ENCODE data around the gene MORN1.

MORN1 gene

GRCh38 chr1:2352897-2353550 lies 38.3 kb downstream of the MORN1 start:
- no peaks in the 10 kb centered on the region for H3K9me3 ChIP-seq (ENCODE audit: control insufficient read depth in 1 of 2, low read length in 2 of 2)
- H3K27ac ChIP-seq (ENCODE audit: low read depth, low read length): peak overlapping the region; percentile 3
- no peak overlapping the region for H3K4me3 ChIP-seq (ENCODE audit: low read depth in 1 of 2, low read length in 2 of 2)
- no peaks in the 10 kb centered on the region for H3K36me3 ChIP-seq (ENCODE audit: control insufficient read depth in 1 of 2, insufficient read depth in 2 of 2, low read length in 2 of 2)
- no peaks in the 10 kb centered on the region for H3K4me1 ChIP-seq (ENCODE audit: control insufficient read depth in 1 of 2, insufficient read depth in 2 of 2, low read length in 2 of 2)
- no peak overlapping the region for H3K9ac ChIP-seq (ENCODE audit: low read depth in 1 of 2, low read length in 2 of 2)
- H3K27me3 ChIP-seq (ENCODE audit: control insufficient read depth in 1 of 2, insufficient read depth in 2 of 2, low read length in 2 of 2): no peaks in the 10 kb centered on the region

GRCh38 chr1:2352341-2352896 lies 38.9 kb downstream of the MORN1 start:
- H3K27me3 ChIP-seq (ENCODE audit: control insufficient read depth in 1 of 2, insufficient read depth in 2 of 2, low read length in 2 of 2): no peaks in the 10 kb centered on the region
- H3K36me3 ChIP-seq (ENCODE audit: control insufficient read depth in 1 of 2, insufficient read depth in 2 of 2, low read length in 2 of 2): no peaks in the 10 kb centered on the region
- no peaks in the 10 kb centered on the region for H3K9me3 ChIP-seq (ENCODE audit: control insufficient read depth in 1 of 2, low read length in 2 of 2)
- H3K9ac ChIP-seq (ENCODE audit: low read depth in 1 of 2, low read length in 2 of 2): no peak overlapping the region
- H3K27ac ChIP-seq (ENCODE audit: low read depth, low read length): no peak overlapping the region
- no peaks in the 10 kb centered on the region for H3K4me1 ChIP-seq (ENCODE audit: control insufficient read depth in 1 of 2, insufficient read depth in 2 of 2, low read length in 2 of 2)
- no peak overlapping the region for H3K4me3 ChIP-seq (ENCODE audit: low read depth in 1 of 2, low read length in 2 of 2)

GRCh38 chr1:2351723-2352122 lies 39.6 kb downstream of the MORN1 start:
- Histone ChIP-seq H3K9me3 (ENCODE audit: control insufficient read depth in 1 of 2, low read length in 2 of 2) (no peaks in the 10 kb centered on the region), H3K27ac (ENCODE audit: low read depth, low read length) (no peak overlapping the region), H3K9ac (ENCODE audit: low read depth in 1 of 2, low read length in 2 of 2) (no peak overlapping the region), H3K4me1 (ENCODE audit: control insufficient read depth in 1 of 2, insufficient read depth in 2 of 2, low read length in 2 of 2) (no peaks in the 10 kb centered on the region), H3K27me3 (ENCODE audit: control insufficient read depth in 1 of 2, insufficient read depth in 2 of 2, low read length in 2 of 2) (no peaks in the 10 kb centered on the region), H3K36me3 (ENCODE audit: control insufficient read depth in 1 of 2, insufficient read depth in 2 of 2, low read length in 2 of 2) (no peaks in the 10 kb centered on the region), H3K4me3 (ENCODE audit: low read depth in 1 of 2, low read length in 2 of 2) (no peak overlapping the region)

- Histone ChIP-seq H3K27me3 (ENCODE audit: control insufficient read depth in 1 of 2, insufficient read depth in 2 of 2, low read length in 2 of 2) (no peaks in the 10 kb centered on the region), H3K4me3 (ENCODE audit: low read depth in 1 of 2, low read length in 2 of 2) (no peak overlapping the region), H3K27ac (ENCODE audit: low read depth, low read length) (no peak overlapping the region), H3K9me3 (ENCODE audit: control insufficient read depth in 1 of 2, low read length in 2 of 2) (no peaks in the 10 kb centered on the region), H3K36me3 (ENCODE audit: control insufficient read depth in 1 of 2, insufficient read depth in 2 of 2, low read length in 2 of 2) (no peaks in the 10 kb centered on the region), H3K4me1 (ENCODE audit: control insufficient read depth in 1 of 2, insufficient read depth in 2 of 2, low read length in 2 of 2) (no peaks in the 10 kb centered on the region), H3K9ac (ENCODE audit: low read depth in 1 of 2, low read length in 2 of 2) (no peak overlapping the region)
These were observed 40.3 kb downstream of the MORN1 start for GRCh38 chr1:2350911-2351655.

GRCh38 chr1:2350501-2350900 lies 40.9 kb downstream of the MORN1 start:
- no peaks in the 10 kb centered on the region for H3K27me3 ChIP-seq (ENCODE audit: control insufficient read depth in 1 of 2, insufficient read depth in 2 of 2, low read length in 2 of 2)
- H3K27ac ChIP-seq (ENCODE audit: low read depth, low read length): no peak overlapping the region
- H3K9me3 ChIP-seq (ENCODE audit: control insufficient read depth in 1 of 2, low read length in 2 of 2): no peaks in the 10 kb centered on the region
- H3K4me1 ChIP-seq (ENCODE audit: control insufficient read depth in 1 of 2, insufficient read depth in 2 of 2, low read length in 2 of 2): no peaks in the 10 kb centered on the region
- no peaks in the 10 kb centered on the region for H3K36me3 ChIP-seq (ENCODE audit: control insufficient read depth in 1 of 2, insufficient read depth in 2 of 2, low read length in 2 of 2)
- H3K9ac ChIP-seq (ENCODE audit: low read depth in 1 of 2, low read length in 2 of 2): no peak overlapping the region
- H3K4me3 ChIP-seq (ENCODE audit: low read depth in 1 of 2, low read length in 2 of 2): no peak overlapping the region

- Histone ChIP-seq H3K4me1 (ENCODE audit: control insufficient read depth in 1 of 2, insufficient read depth in 2 of 2, low read length in 2 of 2) (no peaks in the 10 kb centered on the region), H3K36me3 (ENCODE audit: control insufficient read depth in 1 of 2, insufficient read depth in 2 of 2, low read length in 2 of 2) (no peaks in the 10 kb centered on the region), H3K9me3 (ENCODE audit: control insufficient read depth in 1 of 2, low read length in 2 of 2) (no peaks in the 10 kb centered on the region), H3K27ac (ENCODE audit: low read depth, low read length) (no peak overlapping the region), H3K9ac (ENCODE audit: low read depth in 1 of 2, low read length in 2 of 2) (no peak overlapping the region), H3K27me3 (ENCODE audit: control insufficient read depth in 1 of 2, insufficient read depth in 2 of 2, low read length in 2 of 2) (no peaks in the 10 kb centered on the region), H3K4me3 (ENCODE audit: low read depth in 1 of 2, low read length in 2 of 2) (no peak overlapping the region)
These were observed 41.5 kb downstream of the MORN1 start for GRCh38 chr1:2349806-2350205.

DNA sequence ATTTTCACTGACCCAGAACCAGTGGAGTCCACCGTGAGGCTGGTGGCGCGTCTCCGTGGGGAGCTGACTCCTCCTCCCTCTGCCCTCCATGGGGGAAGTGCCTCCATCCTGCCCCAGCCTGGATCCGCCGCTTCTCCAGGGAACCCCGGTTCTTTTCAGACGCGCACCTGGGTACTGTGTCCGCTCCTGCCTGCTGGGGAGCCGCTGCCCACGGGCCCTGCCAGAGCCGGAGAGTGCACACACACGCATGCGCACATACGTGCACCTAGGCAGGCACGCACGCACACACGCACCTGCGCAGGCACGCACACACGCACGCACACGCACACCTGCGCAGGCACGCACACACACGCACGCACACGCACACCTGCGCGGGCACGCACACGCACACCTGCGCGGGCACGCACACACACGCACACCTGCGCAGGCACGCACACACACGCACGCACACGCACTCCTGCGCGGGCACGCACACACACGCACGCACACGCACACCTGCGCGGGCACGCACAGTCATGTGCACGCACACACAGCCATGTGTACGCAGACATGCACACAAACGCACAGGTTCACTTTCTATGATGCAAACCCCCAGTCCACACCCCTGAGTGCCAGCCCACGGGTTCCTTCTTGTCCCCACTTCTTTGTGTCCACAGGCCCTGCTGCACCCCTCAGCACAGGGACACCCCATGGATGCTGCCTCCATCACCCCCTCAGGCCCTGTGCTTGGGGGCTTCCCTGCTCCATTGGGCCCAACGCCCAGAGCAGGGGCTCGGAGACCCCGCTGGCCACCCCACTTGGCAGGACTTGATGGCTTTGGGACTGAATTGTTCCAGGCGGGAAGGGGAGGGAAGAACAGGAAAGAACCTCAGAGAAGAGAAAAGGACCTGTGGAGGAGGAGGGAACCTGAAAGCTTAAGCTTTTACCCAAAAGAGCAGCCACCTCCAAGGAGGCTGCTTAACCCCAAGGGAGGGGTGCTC lies 42.7 kb downstream of the MORN1 start:
- Histone ChIP-seq H3K9me3 (ENCODE audit: control insufficient read depth in 1 of 2, low read length in 2 of 2) (no peaks in the 10 kb centered on the region), H3K27me3 (ENCODE audit: control insufficient read depth in 1 of 2, insufficient read depth in 2 of 2, low read length in 2 of 2) (no peaks in the 10 kb centered on the region), H3K9ac (ENCODE audit: low read depth in 1 of 2, low read length in 2 of 2) (no peak overlapping the region), H3K4me1 (ENCODE audit: control insufficient read depth in 1 of 2, insufficient read depth in 2 of 2, low read length in 2 of 2) (no peaks in the 10 kb centered on the region), H3K27ac (ENCODE audit: low read depth, low read length) (no peak overlapping the region), H3K36me3 (ENCODE audit: control insufficient read depth in 1 of 2, insufficient read depth in 2 of 2, low read length in 2 of 2) (no peaks in the 10 kb centered on the region), H3K4me3 (ENCODE audit: low read depth in 1 of 2, low read length in 2 of 2) (no peak overlapping the region)

DNA sequence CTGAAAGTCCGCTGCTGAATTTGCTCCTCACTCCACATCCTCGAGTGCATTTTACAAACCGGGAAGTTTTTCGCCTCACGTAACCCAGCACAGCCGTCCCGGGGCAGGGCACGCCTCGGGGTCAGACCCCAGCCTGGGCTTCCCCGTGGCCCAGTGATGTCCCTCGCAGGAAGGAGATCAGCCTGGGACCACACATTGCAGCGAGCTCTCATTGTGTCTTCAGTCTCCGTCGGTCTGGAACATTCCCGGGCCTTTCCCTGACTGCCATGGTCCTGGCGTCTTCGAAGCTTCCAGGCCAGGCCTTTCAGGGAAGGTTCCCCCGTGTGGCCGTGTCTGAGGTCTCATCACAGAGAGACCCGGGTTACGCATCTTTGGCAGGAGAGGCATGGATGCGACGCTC lies 43.5 kb downstream of the MORN1 start:
- Histone ChIP-seq H3K9ac (ENCODE audit: low read depth in 1 of 2, low read length in 2 of 2) (no peak overlapping the region), H3K27ac (ENCODE audit: low read depth, low read length) (no peak overlapping the region), H3K4me3 (ENCODE audit: low read depth in 1 of 2, low read length in 2 of 2) (no peak overlapping the region), H3K36me3 (ENCODE audit: control insufficient read depth in 1 of 2, insufficient read depth in 2 of 2, low read length in 2 of 2) (no peaks in the 10 kb centered on the region), H3K4me1 (ENCODE audit: control insufficient read depth in 1 of 2, insufficient read depth in 2 of 2, low read length in 2 of 2) (no peaks in the 10 kb centered on the region), H3K9me3 (ENCODE audit: control insufficient read depth in 1 of 2, low read length in 2 of 2) (no peaks in the 10 kb centered on the region), H3K27me3 (ENCODE audit: control insufficient read depth in 1 of 2, insufficient read depth in 2 of 2, low read length in 2 of 2) (no peaks in the 10 kb centered on the region)

- Histone ChIP-seq H3K4me1 (ENCODE audit: control insufficient read depth in 1 of 2, insufficient read depth in 2 of 2, low read length in 2 of 2) (no peaks in the 10 kb centered on the region), H3K36me3 (ENCODE audit: control insufficient read depth in 1 of 2, insufficient read depth in 2 of 2, low read length in 2 of 2) (no peaks in the 10 kb centered on the region), H3K4me3 (ENCODE audit: low read depth in 1 of 2, low read length in 2 of 2) (no peak overlapping the region), H3K27me3 (ENCODE audit: control insufficient read depth in 1 of 2, insufficient read depth in 2 of 2, low read length in 2 of 2) (no peaks in the 10 kb centered on the region), H3K9me3 (ENCODE audit: control insufficient read depth in 1 of 2, low read length in 2 of 2) (no peaks in the 10 kb centered on the region), H3K27ac (ENCODE audit: low read depth, low read length) (no peak overlapping the region), H3K9ac (ENCODE audit: low read depth in 1 of 2, low read length in 2 of 2) (no peak overlapping the region)
These were observed 44.0 kb downstream of the MORN1 start for GRCh38 chr1:2347409-2347785.
